Measurements from ENCODE around the gene DOK3.
A peak's percentile ranks its signal among the peaks of the same experiment; 100 is the strongest.

Gene DOK3

GRCh38 chr5:177501874-177502678, 7.5 kb downstream of the DOK3 start:
- ChIA-PET POLR2A (interaction anchor here (0.7 to 15.7 kb wide), 3 partner anchors 24 to 98 kb away, joined by 3 to 401 read pairs (median 4); partner anchors contain the start of gene DBN1), CTCF (interaction anchor here (0.7 to 16.4 kb wide), 38 partner anchors 8 to 388 kb away, joined by 3 to 261 read pairs (median 6); partner anchors contain the start of genes DBN1, DDX41, DOK3 and GRK6)
- no peak overlapping the region for H3K4me3 ChIP-seq (ENCODE audit: low read depth, low read length)
- no peak for DNase-seq (ENCODE audit: low read depth, low spot score)
- TF ChIP-seq, protein P1, sequence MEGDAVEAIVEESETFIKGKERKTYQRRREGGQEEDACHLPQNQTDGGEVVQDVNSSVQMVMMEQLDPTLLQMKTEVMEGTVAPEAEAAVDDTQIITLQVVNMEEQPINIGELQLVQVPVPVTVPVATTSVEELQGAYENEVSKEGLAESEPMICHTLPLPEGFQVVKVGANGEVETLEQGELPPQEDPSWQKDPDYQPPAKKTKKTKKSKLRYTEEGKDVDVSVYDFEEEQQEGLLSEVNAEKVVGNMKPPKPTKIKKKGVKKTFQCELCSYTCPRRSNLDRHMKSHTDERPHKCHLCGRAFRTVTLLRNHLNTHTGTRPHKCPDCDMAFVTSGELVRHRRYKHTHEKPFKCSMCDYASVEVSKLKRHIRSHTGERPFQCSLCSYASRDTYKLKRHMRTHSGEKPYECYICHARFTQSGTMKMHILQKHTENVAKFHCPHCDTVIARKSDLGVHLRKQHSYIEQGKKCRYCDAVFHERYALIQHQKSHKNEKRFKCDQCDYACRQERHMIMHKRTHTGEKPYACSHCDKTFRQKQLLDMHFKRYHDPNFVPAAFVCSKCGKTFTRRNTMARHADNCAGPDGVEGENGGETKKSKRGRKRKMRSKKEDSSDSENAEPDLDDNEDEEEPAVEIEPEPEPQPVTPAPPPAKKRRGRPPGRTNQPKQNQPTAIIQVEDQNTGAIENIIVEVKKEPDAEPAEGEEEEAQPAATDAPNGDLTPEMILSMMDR (IDR thresholded peaks at IDR 0.05; ENCODE audit: insufficient read depth, low read length, missing control alignments), result no peak

GRCh38 chr5:177500685-177501522, 8.7 kb downstream of the DOK3 start:
- no peak for DNase-seq (ENCODE audit: low read depth, low spot score)
- TF ChIP-seq, protein P1 (IDR thresholded peaks at IDR 0.05; ENCODE audit: insufficient read depth, low read length, missing control alignments), result peak; percentile 98
- H3K4me3 ChIP-seq (ENCODE audit: low read depth, low read length), result no peak overlapping the region
- ChIA-PET CTCF (interaction anchor here (0.7 to 16.4 kb wide), 54 partner anchors 8 to 387 kb away, joined by 3 to 261 read pairs (median 5); partner anchors contain the start of genes DBN1, DDX41, DOK3 and GRK6), POLR2A (interaction anchor here (0.7 to 15.7 kb wide), 3 partner anchors 23 to 96 kb away, joined by 3 to 401 read pairs (median 4); partner anchors contain the start of gene DBN1)

DNA sequence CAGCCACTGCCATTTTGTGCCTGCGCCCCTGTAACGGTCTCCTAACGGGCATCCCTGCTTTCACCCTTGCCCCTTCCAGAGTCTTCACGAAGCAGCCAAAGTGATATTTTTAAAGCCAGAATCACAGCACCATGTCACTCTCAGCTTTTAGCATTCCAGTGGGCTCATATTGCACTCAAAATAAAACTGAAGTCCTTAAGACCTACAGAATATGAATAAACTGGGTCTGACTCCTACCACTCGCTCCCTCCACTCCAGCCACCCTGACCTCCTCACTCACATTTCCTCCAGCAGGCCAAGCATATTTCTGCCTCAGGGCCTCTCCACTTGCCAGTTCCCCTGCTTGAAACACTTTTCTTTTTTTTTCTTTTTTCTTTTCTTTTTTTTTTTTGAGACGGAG, 9.8 kb downstream of the DOK3 start:
- POLR2A ChIA-PET, result interaction anchor here (15.7 kb wide), 1 partner anchor 22 kb away, joined by 401 read pairs; the partner anchor contains the start of gene DBN1
- no peak for DNase-seq (ENCODE audit: low read depth, low spot score)
- H3K4me3 ChIP-seq (ENCODE audit: low read depth, low read length), result no peak overlapping the region
- TF ChIP-seq, protein P1 (IDR thresholded peaks at IDR 0.05; ENCODE audit: insufficient read depth, low read length, missing control alignments), result no peak
- CTCF ChIA-PET, result interaction anchor here (0.7 to 16.4 kb wide), 16 partner anchors 10 to 191 kb away, joined by 3 to 261 read pairs (median 12); partner anchors contain the start of genes DBN1, DDX41, DOK3 and MXD3

- ChIA-PET POLR2A (interaction anchor here (0.6 to 15.7 kb wide), 25 partner anchors 9 to 189 kb away, joined by 3 to 401 read pairs (median 5); partner anchors contain the start of genes DBN1, DDX41 and GRK6), CTCF (interaction anchor here (0.9 to 16.4 kb wide), 8 partner anchors 10 to 189 kb away, joined by 3 to 261 read pairs (median 30); partner anchors contain the start of genes DBN1 and DDX41)
- TF ChIP-seq, protein P1 (IDR thresholded peaks at IDR 0.05; ENCODE audit: insufficient read depth, low read length, missing control alignments), result no peak
- no peak for DNase-seq (ENCODE audit: low read depth, low spot score)
- H3K4me3 ChIP-seq (ENCODE audit: low read depth, low read length), result peak overlapping the region; percentile 68
Observed at GRCh38 chr5:177498013-177498787, 11.4 kb downstream of the DOK3 start.

DNA sequence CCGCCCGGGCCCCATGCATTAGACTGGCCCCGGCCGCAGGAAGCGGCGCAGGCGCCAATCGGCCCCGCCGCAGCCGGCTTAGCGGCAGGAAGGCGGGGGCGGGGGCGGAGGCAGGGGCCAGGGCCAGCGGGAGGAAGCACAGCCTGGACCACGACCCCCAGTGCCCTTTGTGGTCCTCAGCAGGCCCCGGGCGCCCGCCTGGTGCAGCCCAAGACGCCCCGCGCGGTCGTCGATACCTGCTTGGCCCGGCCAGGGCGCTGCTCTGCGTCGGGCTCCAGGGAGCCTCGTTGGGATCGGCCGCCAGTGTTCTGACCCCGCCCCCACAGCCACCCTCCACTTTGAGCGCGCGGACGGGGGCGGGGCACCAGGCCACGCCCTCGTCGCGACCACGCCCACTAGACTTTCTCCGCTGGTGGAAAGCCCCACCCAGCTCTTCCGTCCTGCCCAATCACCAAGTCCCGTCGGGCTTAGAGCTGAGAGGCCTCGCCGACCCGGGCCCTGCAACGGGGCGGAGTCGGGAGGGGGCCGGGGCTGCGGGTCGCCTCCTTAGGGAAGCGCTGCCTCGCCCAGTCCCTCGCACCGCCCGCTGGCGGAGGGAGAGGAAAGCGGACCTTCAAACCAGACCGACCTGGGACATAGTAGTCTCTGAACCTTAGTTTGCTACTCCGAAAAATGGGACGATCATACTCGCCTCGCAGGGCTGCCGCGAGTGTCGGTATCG, 12.2 kb downstream of the DOK3 start, which contains the start of gene PDLIM7:
Gene PDLIM7, minus strand, starts transcription at position 313 of the 721 bp plus-strand sequence. CDS start 1,092 bp downstream, outside the sequence.
- DNase-seq (ENCODE audit: low read depth, low spot score), result peak; percentile 87
- TF ChIP-seq, protein P1 (IDR thresholded peaks at IDR 0.05; ENCODE audit: insufficient read depth, low read length, missing control alignments), result peak; percentile 15
- CTCF ChIA-PET, result interaction anchor here (0.6 to 16.4 kb wide), 10 partner anchors 12 to 188 kb away, joined by 3 to 261 read pairs (median 7); partner anchors contain the start of genes DBN1 and DDX41
- POLR2A ChIA-PET, result interaction anchor here (0.5 to 15.7 kb wide), 29 partner anchors 9 to 188 kb away, joined by 3 to 401 read pairs (median 5); partner anchors contain the start of genes DBN1, DDX41 and GRK6
- H3K4me3 ChIP-seq (ENCODE audit: low read depth, low read length), result peak within 1 kb of the TSS; percentile 93

All from AG04449 (cell line).